HG02642 (cell line): Measurements from ENCODE around the gene RASL10B.

Experiments used
- ATAC-seq: cut with Tn5 transposase; IDR thresholded peaks from one replicate; pipeline ENCODE4 v1.9.1; 2021; ENCODE audit warnings: mild to moderate bottlenecking; ENCODE audit not compliant: unreplicated experiment, poor library complexity

The RASL10B gene

GRCh38 chr17:35788477-35789368, 57.3 kb downstream of the RASL10B start:
- ATAC-seq = no peak

- ATAC-seq = no peak
Observed at GRCh38 chr17:35790841-35791240, 59.4 kb downstream of the RASL10B start.

GRCh38 chr17:35791681-35792350, 60.4 kb downstream of the RASL10B start:
- no peak for ATAC-seq
